ENCODE results near the gene TPO.

The TPO gene

DNA sequence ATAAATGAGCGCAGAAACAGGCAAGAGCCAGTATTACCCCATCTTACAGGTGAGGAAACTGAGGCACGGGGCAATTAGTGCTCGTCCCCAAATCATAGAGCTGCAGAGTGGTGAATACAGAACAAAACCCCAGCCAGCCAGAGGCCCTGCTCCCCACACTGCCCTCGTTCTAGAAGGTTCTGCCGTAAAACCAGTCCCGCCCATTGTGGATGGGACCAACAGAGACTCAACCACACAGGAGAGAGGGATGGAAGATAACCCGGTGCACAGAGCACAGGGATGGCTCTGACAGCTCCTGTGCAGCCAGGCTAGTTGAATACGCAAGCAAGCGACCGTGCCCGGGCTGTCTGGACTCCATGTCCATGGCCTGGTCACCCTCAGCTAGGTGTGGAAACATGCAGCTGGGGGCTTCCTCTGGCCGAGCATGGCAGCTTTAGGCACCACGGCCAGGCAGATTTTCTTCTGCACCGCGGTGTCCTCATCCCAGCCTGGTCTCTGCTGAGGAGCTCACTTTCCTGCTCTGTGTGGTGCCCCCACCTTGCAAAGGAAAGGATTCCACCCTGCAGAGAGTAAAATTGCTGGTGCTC is 146.4 kb downstream of the TPO start:
- TF ChIP-seq, protein P1, sequence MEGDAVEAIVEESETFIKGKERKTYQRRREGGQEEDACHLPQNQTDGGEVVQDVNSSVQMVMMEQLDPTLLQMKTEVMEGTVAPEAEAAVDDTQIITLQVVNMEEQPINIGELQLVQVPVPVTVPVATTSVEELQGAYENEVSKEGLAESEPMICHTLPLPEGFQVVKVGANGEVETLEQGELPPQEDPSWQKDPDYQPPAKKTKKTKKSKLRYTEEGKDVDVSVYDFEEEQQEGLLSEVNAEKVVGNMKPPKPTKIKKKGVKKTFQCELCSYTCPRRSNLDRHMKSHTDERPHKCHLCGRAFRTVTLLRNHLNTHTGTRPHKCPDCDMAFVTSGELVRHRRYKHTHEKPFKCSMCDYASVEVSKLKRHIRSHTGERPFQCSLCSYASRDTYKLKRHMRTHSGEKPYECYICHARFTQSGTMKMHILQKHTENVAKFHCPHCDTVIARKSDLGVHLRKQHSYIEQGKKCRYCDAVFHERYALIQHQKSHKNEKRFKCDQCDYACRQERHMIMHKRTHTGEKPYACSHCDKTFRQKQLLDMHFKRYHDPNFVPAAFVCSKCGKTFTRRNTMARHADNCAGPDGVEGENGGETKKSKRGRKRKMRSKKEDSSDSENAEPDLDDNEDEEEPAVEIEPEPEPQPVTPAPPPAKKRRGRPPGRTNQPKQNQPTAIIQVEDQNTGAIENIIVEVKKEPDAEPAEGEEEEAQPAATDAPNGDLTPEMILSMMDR (IDR thresholded peaks at IDR 0.05; ENCODE audit: low read depth, low read length, missing control alignments), result no peak
- H3K4me3 ChIP-seq (ENCODE audit: low read depth, low read length), result no peak overlapping the region
- no peaks in the 10 kb centered on the region for H3K36me3 ChIP-seq (replicated peaks)
- in situ Hi-C loops (cut with HindIII; ENCODE audit: low pct_ligation_motif_present, low sequenced_read_pairs), result no loop called here
- no peak overlapping the region for H3K27ac ChIP-seq
- no peaks in the 10 kb centered on the region for H3K27me3 ChIP-seq (replicated peaks)
- DNase-seq, result no peak

DNA sequence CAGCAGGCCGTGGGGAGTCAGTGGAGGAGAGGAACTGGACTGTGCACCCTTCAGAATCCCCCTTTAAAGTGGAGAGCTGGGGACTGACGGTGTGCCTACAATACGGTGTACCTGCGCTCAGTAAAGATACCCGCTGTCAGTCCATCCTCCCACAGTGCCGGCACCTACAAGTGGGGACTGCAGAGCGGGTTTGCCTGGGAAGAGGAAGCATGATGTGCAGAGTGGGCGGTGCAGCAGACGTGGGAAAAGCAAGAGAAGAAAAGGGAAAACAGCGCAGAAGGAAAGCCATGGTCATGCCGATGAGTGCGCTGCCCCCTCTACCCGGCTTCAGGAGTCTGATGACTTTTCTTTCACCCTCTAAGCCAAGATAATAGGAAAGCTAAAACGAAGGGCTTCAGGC is 148.0 kb downstream of the TPO start:
- no peak overlapping the region for H3K27ac ChIP-seq
- TF ChIP-seq, protein P1 (IDR thresholded peaks at IDR 0.05; ENCODE audit: low read depth, low read length, missing control alignments), result no peak
- in situ Hi-C loops (cut with HindIII; ENCODE audit: low pct_ligation_motif_present, low sequenced_read_pairs), result no loop called here
- DNase-seq, result no peak
- no peaks in the 10 kb centered on the region for H3K36me3 ChIP-seq (replicated peaks)
- no peak overlapping the region for H3K4me3 ChIP-seq (ENCODE audit: low read depth, low read length)
- H3K27me3 ChIP-seq (replicated peaks), result no peaks in the 10 kb centered on the region

DNA sequence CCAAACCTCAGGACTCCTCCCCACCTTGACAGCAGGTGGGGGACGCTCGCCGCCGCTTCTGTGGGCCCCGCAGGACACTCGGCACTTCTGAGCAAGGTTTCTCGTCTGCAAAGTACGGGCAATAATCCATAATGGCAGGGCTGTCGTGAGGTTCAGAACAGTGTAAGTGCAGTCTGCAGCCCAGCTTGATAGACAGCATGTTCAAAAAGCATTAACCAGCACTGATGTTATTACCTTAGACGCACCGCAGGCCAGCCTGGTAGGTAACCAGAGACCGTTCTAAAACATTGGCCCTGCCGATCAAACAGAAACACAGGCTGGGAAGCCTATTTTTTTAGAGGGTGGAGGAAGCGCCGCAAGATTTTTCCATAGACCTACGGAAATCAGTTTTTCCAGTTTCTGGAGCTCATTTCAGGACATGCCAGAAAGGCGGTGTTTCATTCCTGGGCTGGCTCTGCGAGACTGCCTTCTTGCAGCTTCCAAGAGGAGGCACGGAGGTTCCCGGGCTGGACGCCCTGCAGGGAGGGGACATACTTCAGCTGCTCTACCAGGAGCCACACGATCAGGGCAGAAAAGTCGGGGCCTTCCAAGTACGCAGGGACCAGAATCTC is 148.7 kb downstream of the TPO start:
- in situ Hi-C loops (cut with HindIII; ENCODE audit: low pct_ligation_motif_present, low sequenced_read_pairs), result no loop called here
- TF ChIP-seq, protein P1 (IDR thresholded peaks at IDR 0.05; ENCODE audit: low read depth, low read length, missing control alignments), result no peak

DNA sequence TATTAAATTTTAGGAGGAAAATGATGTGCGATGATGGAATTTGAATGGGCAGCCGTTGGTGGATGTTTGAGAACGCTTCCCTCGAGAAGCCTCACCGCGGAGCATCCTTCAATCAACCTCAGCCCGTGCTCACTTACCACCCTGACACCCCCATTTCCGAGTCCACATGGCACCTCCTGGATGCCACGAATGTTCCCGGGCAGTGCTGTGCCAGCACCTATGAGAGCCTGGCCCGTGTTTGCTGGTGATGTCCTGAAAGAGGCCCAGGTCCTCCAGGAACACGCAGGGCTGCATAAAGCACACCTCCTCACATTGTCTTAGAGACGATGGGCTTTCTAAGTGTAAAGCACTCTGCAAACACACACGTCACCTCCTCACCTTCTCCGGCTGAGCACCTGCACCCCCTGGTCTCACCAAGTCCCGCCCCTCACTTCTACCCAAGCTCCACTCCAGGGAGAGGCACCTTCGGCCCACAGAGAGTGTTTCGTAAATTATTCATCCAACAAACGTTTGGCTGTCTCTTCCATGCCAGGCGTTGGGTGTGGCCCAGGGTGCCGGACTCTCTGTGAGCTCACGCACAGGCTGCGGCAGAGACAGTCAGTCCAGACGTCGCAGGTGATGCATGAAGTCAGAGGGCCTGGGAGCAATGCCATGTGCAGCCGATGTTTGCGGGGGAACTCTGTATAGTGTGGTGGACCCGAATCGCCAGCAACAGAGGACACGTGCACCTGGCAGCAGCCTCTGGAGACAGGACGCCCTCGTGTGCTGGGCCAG is 150.0 kb downstream of the TPO start:
- no peak for DNase-seq
- Histone ChIP-seq H3K27me3 (replicated peaks) (no peaks in the 10 kb centered on the region), H3K36me3 (replicated peaks) (no peaks in the 10 kb centered on the region), H3K27ac (no peak overlapping the region), H3K4me3 (ENCODE audit: low read depth, low read length) (no peak overlapping the region)
- TF ChIP-seq, protein P1 (IDR thresholded peaks at IDR 0.05; ENCODE audit: low read depth, low read length, missing control alignments), result no peak
- in situ Hi-C loops (cut with HindIII; ENCODE audit: low pct_ligation_motif_present, low sequenced_read_pairs), result no loop called here

More for the DNA sequence above, 148.7 kb downstream of the TPO start:
- Histone ChIP-seq H3K27me3 (replicated peaks) (no peaks in the 10 kb centered on the region), H3K27ac (no peak overlapping the region), H3K4me3 (ENCODE audit: low read depth, low read length) (no peak overlapping the region), H3K36me3 (replicated peaks) (no peaks in the 10 kb centered on the region)
- DNase-seq, result no peak

DNA sequence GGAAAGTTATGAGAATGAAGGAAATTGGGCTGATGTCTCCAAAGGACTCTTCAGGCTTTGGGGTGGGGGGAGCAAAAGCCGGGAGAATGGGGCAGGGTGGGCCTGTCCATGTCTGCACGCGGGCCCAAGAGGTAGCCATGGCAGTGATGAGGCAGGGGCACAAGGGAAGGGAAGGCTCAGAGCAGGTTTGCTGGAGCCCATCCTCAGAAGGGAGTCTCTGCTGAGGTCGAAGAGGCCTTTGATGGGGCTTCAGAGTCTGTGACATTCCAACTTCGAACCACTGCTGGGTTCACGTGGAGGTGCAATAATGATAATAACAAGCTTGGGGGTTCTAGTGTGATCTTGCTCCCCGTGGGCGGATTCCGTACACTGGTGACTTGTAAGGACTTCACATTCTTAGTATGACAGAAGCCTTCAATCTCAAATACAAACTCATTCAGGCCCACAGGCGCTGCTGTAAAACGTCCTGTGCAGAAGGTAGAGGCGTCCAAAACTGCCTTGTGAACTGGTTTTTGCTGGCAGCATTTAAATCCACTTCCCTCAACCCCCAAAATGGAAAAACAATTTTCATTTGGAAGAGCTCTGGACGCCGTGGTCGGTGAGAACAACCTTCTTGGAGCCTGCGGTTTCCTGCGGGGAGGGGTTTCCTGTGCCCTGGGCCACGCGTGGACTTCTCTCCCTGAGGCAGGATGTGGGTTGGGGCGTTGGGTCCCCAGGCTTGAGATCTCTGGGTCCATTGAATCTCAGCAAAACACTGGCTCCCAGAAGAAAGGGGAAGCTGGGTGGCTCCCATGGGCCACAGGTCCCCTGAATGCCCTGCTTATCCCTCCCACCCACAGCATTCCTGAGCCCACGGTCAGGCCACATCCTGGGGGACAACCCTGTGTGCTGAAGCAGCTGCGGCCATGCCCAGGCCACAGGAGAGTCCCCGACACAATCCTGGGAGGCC is 151.0 kb downstream of the TPO start:
- TF ChIP-seq, protein P1 (IDR thresholded peaks at IDR 0.05; ENCODE audit: low read depth, low read length, missing control alignments), result no peak
- H3K4me3 ChIP-seq (ENCODE audit: low read depth, low read length), result no peak overlapping the region
- H3K27ac ChIP-seq, result no peak overlapping the region
- no peaks in the 10 kb centered on the region for H3K36me3 ChIP-seq (replicated peaks)
- H3K27me3 ChIP-seq (replicated peaks), result no peaks in the 10 kb centered on the region
- DNase-seq, result no peak
- in situ Hi-C loops (cut with HindIII; ENCODE audit: low pct_ligation_motif_present, low sequenced_read_pairs), result no loop called here
